ENCODE data around the gene AMT. TPM values are rescaled to one million over a fixed set of nuclear protein-coding genes. Genes with fewer than 3 reads are reported as not detected.

AMT gene
- total and polyA plus RNA-seq, 2 donors (not counting 1 experiment from before 2014, with no cell fraction given): 2.6 to 2.7 TPM

GRCh38 chr3:49389297-49389696, 33.0 kb downstream of the AMT start:
- H3K27ac ChIP-seq (ENCODE audit: insufficient read depth, low read length): no peak overlapping the region
- no peaks in the 10 kb centered on the region for H3K9me3 ChIP-seq (ENCODE audit: control insufficient read depth, insufficient read depth, low read depth, low read length)
- TF ChIP-seq CTCF (conservative IDR thresholded peaks at IDR 0.05 in 1 of 2, IDR thresholded peaks at IDR 0.05 in 1 of 2; ENCODE audit: low read depth in 1 of 2, low read length in 2 of 2): no peak
- TF ChIP-seq EZH2 (IDR thresholded peaks at IDR 0.05; ENCODE audit: low read length, missing control alignments): no peak
- no peaks in the 10 kb centered on the region for H3K27me3 ChIP-seq (ENCODE audit: control insufficient read depth, insufficient read depth, low read length)
- no peaks in the 10 kb centered on the region for H3K36me3 ChIP-seq (ENCODE audit: control insufficient read depth, insufficient read depth, low read length)
- peaks cover 95% of the 10 kb centered on the region for H3K79me2 ChIP-seq (ENCODE audit: control insufficient read depth, insufficient read depth, low read length)
- H3K4me3 ChIP-seq (replicated peaks in 1 of 4; ENCODE audit: control extremely low read depth in 1 of 4, insufficient read depth in 1 of 4, low read depth in 3 of 4, low read length in 4 of 4): no peak overlapping the region
- H3K9ac ChIP-seq (ENCODE audit: insufficient read depth, low read length): no peak overlapping the region
- peaks cover 2% of the 10 kb centered on the region for H3K4me1 ChIP-seq (ENCODE audit: control insufficient read depth, extremely low read depth, insufficient read depth, low read length)
- no peak overlapping the region for H3K4me2 ChIP-seq (ENCODE audit: extremely low read depth, insufficient read depth, low read length)
- no peak overlapping the region for H2AFZ ChIP-seq (ENCODE audit: low read length)
- DNase-seq (ENCODE audit: low read depth in 2 of 2): no peak
- H4K20me1 ChIP-seq (ENCODE audit: control insufficient read depth, extremely low read depth, insufficient read depth, low read length): peaks cover 5% of the 10 kb centered on the region

DNA sequence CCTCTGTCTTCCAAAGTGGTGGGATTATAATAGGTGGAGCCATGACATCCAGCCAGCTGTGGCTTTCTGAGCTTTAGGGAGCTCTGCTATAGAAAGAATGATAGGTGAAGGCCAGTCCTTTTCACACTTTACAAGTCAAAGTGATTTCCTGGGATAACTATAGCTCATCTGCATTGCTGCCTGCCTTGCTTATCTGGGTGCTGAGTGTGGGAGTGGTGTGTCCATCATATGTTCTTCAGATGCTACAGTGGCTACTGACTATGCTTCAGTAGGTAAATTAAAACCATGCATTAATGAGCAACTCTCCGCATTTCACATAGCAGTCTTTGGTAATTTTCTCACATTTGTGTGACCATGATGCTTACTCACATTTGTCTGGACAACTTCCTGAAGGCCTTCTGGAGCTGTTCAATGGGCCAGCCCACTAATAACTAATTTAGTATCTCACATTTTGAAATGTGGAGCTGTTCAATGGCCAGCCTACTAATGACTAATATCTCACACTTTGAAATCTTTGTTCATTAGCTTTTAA, 33.9 kb downstream of the AMT start:
- Histone ChIP-seq H3K27me3 (ENCODE audit: control insufficient read depth, insufficient read depth, low read length) (no peaks in the 10 kb centered on the region), H3K27ac (ENCODE audit: insufficient read depth, low read length) (peak overlapping the region; percentile 28), H3K4me1 (ENCODE audit: control insufficient read depth, extremely low read depth, insufficient read depth, low read length) (peaks cover 2% of the 10 kb centered on the region), H3K36me3 (ENCODE audit: control insufficient read depth, insufficient read depth, low read length) (no peaks in the 10 kb centered on the region), H2AFZ (ENCODE audit: low read length) (no peak overlapping the region), H3K4me3 (replicated peaks in 1 of 4; ENCODE audit: control extremely low read depth in 1 of 4, insufficient read depth in 1 of 4, low read depth in 3 of 4, low read length in 4 of 4) (no peak overlapping the region), H3K79me2 (ENCODE audit: control insufficient read depth, insufficient read depth, low read length) (peaks cover 96% of the 10 kb centered on the region), H3K9me3 (ENCODE audit: control insufficient read depth, insufficient read depth, low read depth, low read length) (no peaks in the 10 kb centered on the region), H3K9ac (ENCODE audit: insufficient read depth, low read length) (no peak overlapping the region), H3K4me2 (ENCODE audit: extremely low read depth, insufficient read depth, low read length) (no peak overlapping the region), H4K20me1 (ENCODE audit: control insufficient read depth, extremely low read depth, insufficient read depth, low read length) (peaks cover 5% of the 10 kb centered on the region)
- TF ChIP-seq EZH2 (IDR thresholded peaks at IDR 0.05; ENCODE audit: low read length, missing control alignments): no peak
- no peak for TF ChIP-seq CTCF (conservative IDR thresholded peaks at IDR 0.05 in 1 of 2, IDR thresholded peaks at IDR 0.05 in 1 of 2; ENCODE audit: low read depth in 1 of 2, low read length in 2 of 2)
- DNase-seq (ENCODE audit: low read depth in 2 of 2): peak in 1 of 2 donors; percentile 60

- Histone ChIP-seq H3K36me3 (ENCODE audit: control insufficient read depth, insufficient read depth, low read length) (no peaks in the 10 kb centered on the region), H3K4me1 (ENCODE audit: control insufficient read depth, extremely low read depth, insufficient read depth, low read length) (peaks cover 2% of the 10 kb centered on the region), H3K4me3 (replicated peaks in 1 of 4; ENCODE audit: control extremely low read depth in 1 of 4, insufficient read depth in 1 of 4, low read depth in 3 of 4, low read length in 4 of 4) (no peak overlapping the region), H4K20me1 (ENCODE audit: control insufficient read depth, extremely low read depth, insufficient read depth, low read length) (peaks cover 5% of the 10 kb centered on the region), H3K27ac (ENCODE audit: insufficient read depth, low read length) (peak overlapping the region; percentile 28), H3K9me3 (ENCODE audit: control insufficient read depth, insufficient read depth, low read depth, low read length) (no peaks in the 10 kb centered on the region), H3K4me2 (ENCODE audit: extremely low read depth, insufficient read depth, low read length) (no peak overlapping the region), H2AFZ (ENCODE audit: low read length) (no peak overlapping the region), H3K79me2 (ENCODE audit: control insufficient read depth, insufficient read depth, low read length) (peaks cover 96% of the 10 kb centered on the region), H3K9ac (ENCODE audit: insufficient read depth, low read length) (no peak overlapping the region), H3K27me3 (ENCODE audit: control insufficient read depth, insufficient read depth, low read length) (no peaks in the 10 kb centered on the region)
- no peak for DNase-seq (ENCODE audit: low read depth in 2 of 2)
- TF ChIP-seq CTCF (conservative IDR thresholded peaks at IDR 0.05 in 1 of 2, IDR thresholded peaks at IDR 0.05 in 1 of 2; ENCODE audit: low read depth in 1 of 2, low read length in 2 of 2) (no peak), EZH2 (IDR thresholded peaks at IDR 0.05; ENCODE audit: low read length, missing control alignments) (no peak)
Observed at GRCh38 chr3:49387721-49388120, 34.6 kb downstream of the AMT start.

Data from fibroblast of lung (primary cell).